Frontal cortex (tissue), 4 donors: ENCODE results near the gene CBLL1. TPM values are rescaled to one million over a fixed set of nuclear protein-coding genes. Genes with fewer than 3 reads are reported as not detected.
A peak's percentile ranks its signal among the peaks of the same experiment; 100 is the strongest.

ENCODE experiments used
- DNase-seq, 2 donors: peaks; one replicate each; pipeline ENCODE4 v3.0.0; 2012; ENCODE audit warnings: low spot score in 2 of 2
- FAIRE-seq: peaks from 2 replicates; lab custom pipeline; 2012; peaks lifted over from hg19 to GRCh38; lab: Jason Lieb, UNC
- total RNA-seq: library from RNA; depleted of rRNA; stranded (reverse); fragments of >200 nt; gene quantifications from one replicate; pipeline ENCODE4 v1.2.3, GENCODE V29; 2014
- donor health status: control.
- donor health status: control.
- donor health status: control.

The CBLL1 gene
- total RNA-seq, 1 donor from 2014 or later: 20.4 TPM

- DNase-seq (no peak), FAIRE-seq (no peak)
Observed at GRCh38 chr7:107728276-107728675, 15.7 kb upstream of the CBLL1 start.

GRCh38 chr7:107742678-107743566 is 1.0 kb upstream of the CBLL1 start:
- peak; percentile 8 to 27 for DNase-seq
- no peak for FAIRE-seq

DNA sequence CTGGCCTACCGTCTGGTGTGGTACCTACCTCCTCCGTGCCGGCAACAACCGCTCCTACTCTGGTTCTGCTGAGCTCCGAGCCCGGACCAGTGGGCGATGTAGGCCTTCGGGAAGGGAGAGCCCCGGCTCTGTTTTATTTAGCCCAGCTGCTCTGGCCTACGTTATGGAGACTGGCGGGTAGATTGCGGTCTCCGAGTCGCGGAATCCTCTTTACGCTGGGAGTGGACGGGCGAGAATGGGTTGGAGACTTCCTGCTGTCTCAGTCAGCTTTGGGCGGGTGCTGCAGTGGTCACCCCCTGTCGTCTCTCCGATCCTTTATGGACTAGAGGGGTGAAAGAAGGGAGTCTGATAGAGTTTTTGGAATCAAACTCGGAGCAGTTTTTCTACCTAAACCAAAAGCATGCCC is 406 bp downstream of the CBLL1 start:
- FAIRE-seq (no peak), DNase-seq (no peak)

DNA sequence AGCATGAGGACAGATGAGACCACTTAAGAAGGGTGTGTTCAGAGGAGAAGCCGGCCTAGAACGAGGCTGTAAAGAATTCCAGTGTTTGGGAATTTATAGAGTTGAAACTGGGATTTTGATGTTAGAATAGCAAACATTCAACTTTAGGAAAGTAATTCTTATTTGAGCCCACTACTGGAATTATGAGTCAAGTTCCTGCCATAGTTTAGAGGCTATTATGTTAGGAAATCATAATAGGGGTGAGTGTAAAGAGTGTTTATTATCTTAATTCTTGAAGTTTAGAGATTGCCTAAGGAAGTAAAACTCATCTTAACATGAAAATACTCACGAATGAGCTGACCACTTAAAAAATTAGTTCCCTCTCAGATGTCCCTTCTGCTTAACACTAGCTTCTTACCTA is 2.1 kb downstream of the CBLL1 start:
- no peak for FAIRE-seq
- no peak for DNase-seq

DNA sequence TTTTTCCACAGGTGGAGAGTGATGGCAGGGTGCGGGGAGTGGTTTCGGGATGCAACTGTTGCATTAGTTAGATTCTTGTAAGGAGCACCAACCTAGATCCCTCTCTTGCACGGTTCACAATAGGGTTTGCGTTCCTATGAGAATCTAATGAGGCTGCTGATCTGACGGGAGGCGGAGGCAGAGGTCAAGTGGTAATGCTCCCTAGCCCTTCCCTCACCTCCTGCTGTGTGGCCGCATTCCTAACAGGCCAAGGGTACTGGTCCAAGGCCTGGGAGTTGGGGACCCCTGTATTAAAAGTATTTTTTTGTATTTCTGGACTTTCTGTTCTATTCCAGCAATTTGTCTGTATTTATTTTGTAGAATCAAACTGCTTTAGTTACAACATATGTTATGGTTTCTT is 7.2 kb downstream of the CBLL1 start:
- FAIRE-seq (no peak), DNase-seq (no peak)

DNA sequence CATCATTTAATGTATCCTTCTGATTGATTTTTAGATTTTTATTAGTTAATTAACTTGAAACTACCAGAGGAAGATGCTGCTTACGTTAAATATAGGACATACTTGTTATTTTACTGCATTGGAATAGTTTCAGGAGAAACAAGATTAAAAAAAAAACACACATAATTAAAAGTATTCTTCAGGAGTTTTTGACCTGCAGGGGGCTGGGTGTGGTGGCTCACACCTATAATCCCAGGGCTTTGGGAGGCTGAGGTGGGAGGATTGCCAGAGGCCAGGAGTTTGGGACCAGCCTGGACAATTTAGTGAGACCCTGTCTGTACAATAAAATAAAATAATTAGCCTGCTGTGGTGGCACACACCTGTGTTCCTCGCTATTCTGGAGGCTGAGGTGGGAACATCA is 10.7 kb downstream of the CBLL1 start:
- FAIRE-seq (no peak), DNase-seq (no peak)

GRCh38 chr7:107758667-107759066 is 14.7 kb downstream of the CBLL1 start:
- FAIRE-seq: no peak

DNA sequence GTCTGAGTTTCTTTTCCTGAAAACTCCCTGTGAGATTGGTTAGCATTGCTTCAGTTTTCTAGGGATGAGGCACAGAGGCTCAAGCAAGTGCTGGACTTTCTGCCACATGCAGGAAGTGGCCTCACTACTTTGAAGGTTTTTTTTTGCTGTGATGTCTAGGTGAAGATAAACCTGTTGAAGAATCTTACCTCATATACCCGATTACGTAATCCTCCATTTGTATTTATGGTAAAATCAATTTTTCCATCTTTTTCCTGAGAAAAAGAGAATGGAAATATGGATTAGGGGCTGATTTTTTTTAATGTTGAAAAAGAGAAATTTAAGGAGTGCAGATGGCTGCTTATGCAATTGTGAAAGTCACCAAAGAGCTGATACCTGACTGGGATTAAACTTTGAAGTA is 23.4 kb downstream of the CBLL1 start:
- DNase-seq (no peak), FAIRE-seq (no peak)

More at GRCh38 chr7:107758667-107759066, 14.7 kb downstream of the CBLL1 start:
- DNase-seq: no peak

DNA sequence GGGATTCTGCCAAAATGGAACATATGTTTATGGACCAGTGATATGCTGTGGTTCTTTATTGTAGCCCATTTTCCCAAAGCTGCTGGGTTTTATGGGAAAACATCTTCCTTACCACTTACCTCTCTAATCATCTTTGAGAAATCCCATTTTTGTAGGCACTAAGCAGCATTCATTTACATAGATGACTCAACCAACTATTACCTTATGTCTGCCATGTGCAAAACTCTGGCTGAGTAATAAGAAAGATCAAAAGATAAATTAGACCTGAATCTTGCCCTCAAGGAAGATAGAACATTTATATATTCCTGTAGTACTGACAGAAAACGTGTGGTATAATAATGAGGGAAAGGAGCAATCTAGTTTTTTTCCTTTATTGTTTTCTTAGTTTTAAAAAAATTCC is 24.3 kb downstream of the CBLL1 start:
- FAIRE-seq: no peak
- no peak for DNase-seq

- DNase-seq (no peak), FAIRE-seq (no peak)
Observed at GRCh38 chr7:107773027-107773426, 29.1 kb downstream of the CBLL1 start.

DNA sequence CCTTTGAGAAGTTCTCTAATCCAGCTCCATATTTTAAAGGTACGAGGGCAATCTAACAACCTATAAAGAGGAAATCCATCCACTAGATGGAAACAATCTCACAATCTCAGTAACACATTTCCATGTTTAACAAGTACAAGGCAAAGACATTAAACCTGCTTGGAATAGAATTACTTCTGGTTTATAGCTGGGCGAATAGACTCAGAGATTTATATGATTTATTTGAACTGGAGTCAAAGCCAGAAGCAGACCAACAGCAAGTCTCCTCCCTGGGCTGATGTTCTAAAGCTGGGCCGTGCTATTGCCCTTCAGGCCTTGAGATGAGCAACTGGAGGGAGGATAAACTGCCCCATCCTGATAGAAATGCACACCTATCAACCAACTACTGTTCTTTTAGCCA is 33.8 kb downstream of the CBLL1 start:
- no peak for FAIRE-seq
- DNase-seq: no peak

- FAIRE-seq (no peak), DNase-seq (no peak)
Observed at GRCh38 chr7:107778283-107778682, 34.3 kb downstream of the CBLL1 start.

GRCh38 chr7:107779647-107780099 is 35.7 kb downstream of the CBLL1 start:
- DNase-seq (no peak), FAIRE-seq (no peak)

DNA sequence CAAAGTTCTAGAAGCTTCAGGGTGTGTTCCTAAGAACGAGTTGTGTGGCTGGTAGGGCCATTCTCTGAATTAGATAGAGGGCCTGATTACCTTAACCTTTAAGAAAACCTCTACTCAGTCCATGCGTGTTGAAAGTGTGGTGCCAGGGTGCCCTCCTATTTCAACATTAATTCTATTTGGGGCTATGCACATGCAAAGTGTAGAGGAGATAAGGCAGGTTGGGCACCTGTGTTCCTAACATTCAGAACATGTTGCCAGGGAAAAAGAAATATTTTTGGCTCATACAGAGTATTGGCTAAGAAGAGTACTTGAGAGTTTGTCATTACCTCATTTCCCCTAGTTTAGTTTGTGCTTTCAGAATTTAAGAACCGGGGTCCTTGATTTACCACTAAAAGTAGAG is 38.4 kb downstream of the CBLL1 start:
- FAIRE-seq: no peak
- DNase-seq: no peak

DNA sequence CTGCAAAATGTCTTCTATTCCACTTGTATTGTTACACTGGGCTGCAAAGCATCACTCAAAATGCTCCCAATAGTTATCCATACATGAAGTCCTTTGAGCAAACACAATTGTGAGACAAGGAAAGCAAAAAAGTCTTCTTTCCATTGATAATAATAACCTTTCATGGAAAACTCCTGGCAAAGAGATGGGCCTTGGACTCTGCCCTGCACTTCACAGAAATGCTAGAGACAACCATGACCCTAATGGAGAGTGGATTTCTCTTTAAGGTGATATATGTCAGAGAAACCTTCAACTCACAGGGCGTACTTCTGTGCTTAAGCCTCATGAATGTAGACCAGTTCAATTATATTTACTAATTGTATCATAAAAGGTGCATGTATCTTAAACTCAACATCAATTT is 39.7 kb downstream of the CBLL1 start:
- DNase-seq (no peak), FAIRE-seq (no peak)

- FAIRE-seq: no peak
- DNase-seq: no peak
Observed at GRCh38 chr7:107785170-107785569, 41.2 kb downstream of the CBLL1 start.

GRCh38 chr7:107785926-107786325 is 42.0 kb downstream of the CBLL1 start:
- DNase-seq (no peak), FAIRE-seq (no peak)

- FAIRE-seq (no peak), DNase-seq (no peak)
Observed at GRCh38 chr7:107788216-107788615, 44.3 kb downstream of the CBLL1 start.

GRCh38 chr7:107788662-107789061 is 44.7 kb downstream of the CBLL1 start:
- FAIRE-seq (no peak), DNase-seq (no peak)

- FAIRE-seq (no peak), DNase-seq (no peak)
Observed at GRCh38 chr7:107789647-107790046, 45.7 kb downstream of the CBLL1 start.

GRCh38 chr7:107792364-107792763 is 48.4 kb downstream of the CBLL1 start:
- FAIRE-seq (no peak), DNase-seq (no peak)
